Naive thymus-derived CD4-positive, alpha-beta T cell (primary cell): Measurements from ENCODE around the gene RAD23A. TPM values are rescaled to one million over a fixed set of nuclear protein-coding genes. Genes with fewer than 3 reads are reported as not detected.

ENCODE experiments used
- ATAC-seq: fragments of 150-1000 bp; cut with Tn5 transposase; 2 replicates; pipeline ENCODE4 v1.10.0; 2021; ENCODE audit warnings: mild to moderate bottlenecking, moderate library complexity
- CTCF ChIA-PET: fragments of 350-600 bp; sonication (Branson Sonifier 250); formaldehyde crosslinking; loops from one replicate; lab custom pipeline; 2021; ENCODE audit warnings: antibody characterized with exemption; lab: Charles Lee
- POLR2A ChIA-PET: fragments of 350-600 bp; sonication (Branson Sonifier 250); formaldehyde crosslinking; loops from one replicate; lab custom pipeline; 2021; ENCODE audit warnings: antibody characterized with exemption, inconsistent platforms; lab: Charles Lee
- DNase-seq, 9 donors: peaks; one replicate each; pipeline versions ENCODE4 v3.0.0 to v3.0.0-alpha.2; 2020 to 2022; ENCODE audit warnings: mixed read lengths in 1 of 9
- H3K27ac ChIP-seq: one replicate; pipeline ENCODE4 v1.7.0; 2013; ENCODE audit warnings: mild to moderate bottlenecking, low read depth, low read length, moderate library complexity
- H3K27me3 ChIP-seq, 2 donors: one replicate each; pipeline ENCODE4 v1.7.0; 2013; ENCODE audit warnings: low read length in 2 of 2, mild to moderate bottlenecking in 2 of 2, moderate library complexity in 2 of 2; ENCODE audit not compliant: control insufficient read depth in 2 of 2, insufficient read depth in 2 of 2
- H3K36me3 ChIP-seq, 3 experiments: 1 replicate in 2 of 3; 2 replicates in 1 of 3; pipeline ENCODE4 v1.7.0; 2013; ENCODE audit warnings: low read length in 3 of 3, mild to moderate bottlenecking in 3 of 3, moderate library complexity in 1 of 3; ENCODE audit not compliant: insufficient read depth in 3 of 3, control insufficient read depth in 2 of 3
- H3K4me1 ChIP-seq, 2 donors: one replicate each; pipeline ENCODE4 v1.7.0; 2013; ENCODE audit warnings: low read length in 2 of 2, mild to moderate bottlenecking in 2 of 2, moderate library complexity in 1 of 2; ENCODE audit not compliant: control insufficient read depth in 2 of 2, insufficient read depth in 2 of 2
- H3K4me3 ChIP-seq: 2 replicates; pipeline ENCODE4 v1.7.0; 2013; ENCODE audit warnings: mild to moderate bottlenecking, low read length
- H3K9me3 ChIP-seq, 3 experiments: 1 replicate in 2 of 3; 2 replicates in 1 of 3; pipeline ENCODE4 v1.7.0; 2013; ENCODE audit warnings: low read length in 3 of 3; ENCODE audit not compliant: control insufficient read depth in 2 of 3
- H3K27ac Mint-ChIP-seq, 9 donors: one replicate each; pipeline ENCODE4 v1.8.0; 2020 to 2022; ENCODE audit warnings: mixed read lengths in 9 of 9, mild to moderate bottlenecking in 8 of 9, moderate library complexity in 5 of 9, inconsistent platforms in 2 of 9
- H3K27me3 Mint-ChIP-seq, 5 donors: one replicate each; pipeline ENCODE4 v1.8.0; 2021 to 2022; ENCODE audit warnings: mixed read lengths in 5 of 5, mild to moderate bottlenecking in 1 of 5
- H3K36me3 Mint-ChIP-seq, 5 donors: one replicate each; pipeline ENCODE4 v1.8.0; 2020 to 2022; ENCODE audit warnings: mixed read lengths in 5 of 5, mild to moderate bottlenecking in 3 of 5, inconsistent platforms in 1 of 5
- H3K4me1 Mint-ChIP-seq, 7 donors: one replicate each; pipeline ENCODE4 v1.8.0; 2020 to 2022; ENCODE audit warnings: mixed read lengths in 7 of 7, mild to moderate bottlenecking in 3 of 7, inconsistent platforms in 1 of 7
- H3K4me3 Mint-ChIP-seq, 10 donors: one replicate each; pipeline ENCODE4 v1.8.0; 2020 to 2022; ENCODE audit warnings: mild to moderate bottlenecking in 10 of 10, mixed read lengths in 10 of 10, moderate library complexity in 6 of 10, inconsistent platforms in 2 of 10
- H3K9me3 Mint-ChIP-seq, 11 donors: one replicate each; pipeline ENCODE4 v1.8.0; 2020 to 2022; ENCODE audit warnings: mixed read lengths in 11 of 11, mild to moderate bottlenecking in 4 of 11, inconsistent platforms in 1 of 11, moderate library complexity in 1 of 11
- intact Hi-C, 2 donors: fragments of 100-400 bp; cut with micrococcal nuclease; formaldehyde crosslinking; loops; one replicate each; pipeline ENCODE4 v1.15.1; 2023
- polyA plus RNA-seq, 2 donors: library from polyadenylated mRNA; unstranded; fragments of 300-500 nt; fragmentation: Illumina TruSeq; gene quantifications; one replicate each; pipeline ENCODE4 v1.2.3, GENCODE V29; 2021
- total RNA-seq, 6 experiments: library from RNA in 5 of 6; stranded (reverse) in 5 of 6; gene quantifications; 1 replicate in 5 of 6; 2 replicates in 1 of 6; pipeline ENCODE4 v1.2.3 and lab custom pipeline; 2021 to 2026

RAD23A gene
- total RNA-seq (100 to 1,000 TPM in 2 of 5 experiments, 10 to 100 TPM in 3; 75.0 to 111 (median 96.4) TPM), polyA plus RNA-seq (10 to 100 TPM; 85.5 to 87.2 TPM), total RNA-seq (lab: John Stamatoyannopoulos, UW) (62.9 reads per million, percentile 76 among the genes with 10 or more reads in this experiment)

- DNase-seq (peak; percentile 96 to 99 (median 97)), ATAC-seq (peak; percentile 94)
- Mint-ChIP-seq H3K4me1 (peaks cover 24 to 61% (median 46%) of the 10 kb centered on the region in 7 donors), H3K27ac (peak within 1 kb of the TSS; percentile 93 to 99 (median 97)), H3K27me3 (peaks cover 0 to 3% (median 0%) of the 10 kb centered on the region in 5 donors), H3K36me3 (peaks cover 0 to 44% (median 23%) of the 10 kb centered on the region in 5 donors), H3K4me3 (peak within 1 kb of the TSS; percentile 88 to 97 (median 92)), H3K9me3 (peaks cover 0 to 4% (median 0%) of the 10 kb centered on the region in 11 donors)
- Histone ChIP-seq H3K27ac (peak within 1 kb of the TSS; percentile 86), H3K4me3 (peak within 1 kb of the TSS; percentile 67), H3K36me3 (peaks cover 26 to 76% (median 37%) of the 10 kb centered on the region in 3 experiments), H3K27me3 (no peaks in the 10 kb centered on the region), H3K4me1 (peaks cover 21 to 26% of the 10 kb centered on the region in 2 donors), H3K9me3 (no peaks in the 10 kb centered on the region)
- CTCF ChIA-PET = interaction anchor here (1.1 kb wide), 1 partner anchor 20 kb away, joined by 7 read pairs; no protein-coding TSS in a partner anchor
- POLR2A ChIA-PET = interaction anchor here (0.6 to 2.3 kb wide), 4 partner anchors 8 to 847 kb away, joined by 3 to 15 read pairs (median 10); partner anchors contain the start of genes CALR, FARSA and GADD45GIP1
- intact Hi-C loops = loop anchor here (1.0 kb wide), 7 partner anchors 7 to 60 kb away; partner anchors contain the start of genes GADD45GIP1 (in 2 of the 2), CALR (in 1 of the 2), FARSA (in 1 of the 2) and SYCE2 (in 1 of the 2)
Observed at GRCh38 chr19:12945479-12946091, at the start of gene RAD23A. RAD23A (plus strand) TSS chr19:12945862; CDS start chr19:12945949, 87 bp downstream.

- intact Hi-C loops = no loop called here
- H3K9me3 ChIP-seq = no peaks in the 10 kb centered on the region
- no peaks in the 10 kb centered on the region for H3K9me3 Mint-ChIP-seq
- no peaks in the 10 kb centered on the region for H3K27me3 Mint-ChIP-seq
- ATAC-seq = no peak
- no peak overlapping the region for H3K27ac Mint-ChIP-seq
- H3K4me1 Mint-ChIP-seq = peaks cover 6 to 15% (median 12%) of the 10 kb centered on the region in 7 donors
- no peak overlapping the region for H3K4me3 ChIP-seq
- no peaks in the 10 kb centered on the region for H3K27me3 ChIP-seq
- ChIA-PET CTCF (interaction anchor here (0.6 kb wide), 1 partner anchor 57 kb away, joined by 4 read pairs; no protein-coding TSS in a partner anchor), POLR2A (interaction anchor here (0.6 kb wide), 1 partner anchor 188 kb away, joined by 7 read pairs; no protein-coding TSS in a partner anchor)
- peaks cover 5 to 9% of the 10 kb centered on the region in 2 donors for H3K4me1 ChIP-seq
- no peak for DNase-seq
- peaks cover 0 to 71% (median 8%) of the 10 kb centered on the region in 3 experiments for H3K36me3 ChIP-seq
- no peak overlapping the region for H3K27ac ChIP-seq
- H3K36me3 Mint-ChIP-seq = peaks cover 4 to 29% (median 15%) of the 10 kb centered on the region in 5 donors
- H3K4me3 Mint-ChIP-seq = no peak overlapping the region
Observed at GRCh38 chr19:12896460-12896859, 49.2 kb upstream of the RAD23A start.

- H3K36me3 ChIP-seq = peaks cover 0 to 52% (median 8%) of the 10 kb centered on the region in 3 experiments
- ChIA-PET POLR2A (interaction anchor here (0.9 to 1.3 kb wide), 4 partner anchors 9 to 39 kb away, joined by 3 to 5 read pairs (median 4); partner anchors contain the start of genes CALR and GCDH), CTCF (interaction anchor here (0.6 to 1.0 kb wide), 2 partner anchors 9 to 74 kb away, joined by 3 to 4 read pairs; partner anchors contain the start of gene GCDH)
- Mint-ChIP-seq H3K36me3 (peaks cover under 1 to 16% (median 2%) of the 10 kb centered on the region in 5 donors), H3K9me3 (no peaks in the 10 kb centered on the region), H3K4me1 (peaks cover 0 to 4% (median 0%) of the 10 kb centered on the region in 7 donors), H3K27me3 (no peaks in the 10 kb centered on the region), H3K27ac (peak overlapping the region in 1 of 9 donors; percentile 51), H3K4me3 (no peak overlapping the region)
- ATAC-seq (peak; percentile 40), DNase-seq (no peak)
- H3K9me3 ChIP-seq = no peaks in the 10 kb centered on the region
- intact Hi-C loops = no loop called here
- H3K4me1 ChIP-seq = no peaks in the 10 kb centered on the region
- H3K27ac ChIP-seq = no peak overlapping the region
- no peak overlapping the region for H3K4me3 ChIP-seq
- H3K27me3 ChIP-seq = no peaks in the 10 kb centered on the region
Observed at GRCh38 chr19:12899891-12900518, 45.7 kb upstream of the RAD23A start.

GRCh38 chr19:12907166-12907565 lies 38.5 kb upstream of the RAD23A start:
- H3K27ac Mint-ChIP-seq = peak overlapping the region in 2 of 9 donors; percentile 44 to 59

DNA sequence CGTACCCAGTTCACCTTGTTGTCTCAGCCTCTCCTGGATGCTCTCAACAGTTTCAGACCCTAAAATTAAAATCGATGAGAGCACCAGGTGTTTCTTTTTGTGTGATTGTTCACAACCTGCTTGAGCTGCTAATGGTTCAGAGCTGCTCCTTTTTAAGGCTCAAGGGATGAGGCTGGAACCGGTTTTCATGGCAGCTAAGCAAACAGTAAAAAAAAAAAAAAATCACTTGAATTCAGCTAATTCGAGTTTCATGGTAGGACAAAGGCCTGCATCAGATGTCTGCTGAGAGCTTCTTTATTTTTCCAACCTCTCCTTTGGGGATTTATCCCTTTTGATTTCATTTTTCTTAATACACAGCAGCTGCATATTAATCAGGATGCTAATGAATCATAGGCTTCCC lies 33.1 kb upstream of the RAD23A start:
- ChIA-PET CTCF (interaction anchor here (1.6 kb wide), 1 partner anchor 53 kb away, joined by 8 read pairs; no protein-coding TSS in a partner anchor), POLR2A (interaction anchor here (0.6 to 3.7 kb wide), 8 partner anchors 10 to 299 kb away, joined by 3 to 46 read pairs (median 9); partner anchors contain the start of genes CALR, FARSA and GCDH)
- H3K4me1 ChIP-seq = peaks cover 12 to 23% of the 10 kb centered on the region in 2 donors
- H3K27me3 Mint-ChIP-seq = no peaks in the 10 kb centered on the region
- H3K36me3 ChIP-seq = no peaks in the 10 kb centered on the region
- intact Hi-C loops = no loop called here
- H3K27me3 ChIP-seq = no peaks in the 10 kb centered on the region
- no peaks in the 10 kb centered on the region for H3K9me3 Mint-ChIP-seq
- H3K36me3 Mint-ChIP-seq = peaks cover 0 to 2% (median 0%) of the 10 kb centered on the region in 5 donors
- no peak overlapping the region for H3K27ac ChIP-seq
- peaks cover 11 to 32% (median 25%) of the 10 kb centered on the region in 7 donors for H3K4me1 Mint-ChIP-seq
- H3K9me3 ChIP-seq = no peaks in the 10 kb centered on the region
- no peak overlapping the region for H3K4me3 ChIP-seq
- no peak overlapping the region for H3K4me3 Mint-ChIP-seq
- peak overlapping the region in 5 of 9 donors; percentile 81 to 99 (median 97) for H3K27ac Mint-ChIP-seq
- DNase-seq (no peak), ATAC-seq (no peak)

More at GRCh38 chr19:12907166-12907565, 38.5 kb upstream of the RAD23A start:
- no peak overlapping the region for H3K4me3 ChIP-seq
- H3K36me3 ChIP-seq = no peaks in the 10 kb centered on the region
- ATAC-seq (no peak), DNase-seq (no peak)
- Mint-ChIP-seq H3K9me3 (no peaks in the 10 kb centered on the region), H3K36me3 (peaks cover 0 to 4% (median 0%) of the 10 kb centered on the region in 5 donors), H3K27me3 (no peaks in the 10 kb centered on the region), H3K4me1 (peaks cover 0 to 3% (median 0%) of the 10 kb centered on the region in 7 donors), H3K4me3 (no peak overlapping the region)
- no peaks in the 10 kb centered on the region for H3K9me3 ChIP-seq
- intact Hi-C loops = no loop called here
- H3K4me1 ChIP-seq = no peaks in the 10 kb centered on the region
- no peaks in the 10 kb centered on the region for H3K27me3 ChIP-seq
- ChIA-PET CTCF (interaction anchor here (0.8 kb wide), 1 partner anchor 17 kb away, joined by 4 read pairs; the partner anchor contains the start of gene GCDH), POLR2A (interaction anchor here (0.7 to 2.1 kb wide), 5 partner anchors 8 to 39 kb away, joined by 3 to 8 read pairs (median 4); partner anchors contain the start of gene GCDH)
- H3K27ac ChIP-seq = no peak overlapping the region
